NCI-H1417 (cell line): ENCODE results near the gene ACVR1B.

Experiments
- DNase-seq, 3 experiments: peaks; one replicate each; lab custom pipeline; 2025; lab: John Stamatoyannopoulos, UW

Gene ACVR1B

DNA sequence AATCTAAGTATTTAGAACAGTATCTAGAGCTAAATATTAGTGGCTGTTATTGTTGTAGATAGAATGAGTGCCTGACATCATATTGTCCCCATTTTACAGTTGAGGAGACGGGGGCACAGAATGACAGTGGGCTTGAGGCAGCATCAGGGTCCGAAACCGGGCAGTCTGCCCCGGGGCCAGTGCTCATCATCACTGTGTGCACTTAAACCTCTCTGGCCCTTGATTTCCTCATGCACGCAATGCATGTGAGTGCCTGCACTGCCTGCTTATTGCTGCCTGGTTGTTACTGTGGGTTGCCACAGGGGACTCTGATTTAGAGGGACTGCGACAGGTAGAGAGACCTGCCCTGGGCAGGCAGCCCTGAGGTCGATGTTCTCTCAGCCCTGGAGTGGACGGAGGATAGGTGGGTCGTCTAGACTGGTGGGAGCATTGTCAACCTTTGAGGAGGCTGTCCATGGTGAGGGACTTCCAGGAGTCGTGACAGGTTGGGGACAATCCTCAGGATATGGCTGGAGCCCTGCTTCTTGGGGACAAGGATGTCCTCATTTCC is 34.4 kb upstream of the ACVR1B start:
- no peak for DNase-seq

- peak in 1 of 3 experiments; percentile 24 for DNase-seq
These were observed 33.6 kb upstream of the ACVR1B start for GRCh38 chr12:51917746-51918453.

GRCh38 chr12:51920046-51920445 is 31.5 kb upstream of the ACVR1B start:
- no peak for DNase-seq

DNA sequence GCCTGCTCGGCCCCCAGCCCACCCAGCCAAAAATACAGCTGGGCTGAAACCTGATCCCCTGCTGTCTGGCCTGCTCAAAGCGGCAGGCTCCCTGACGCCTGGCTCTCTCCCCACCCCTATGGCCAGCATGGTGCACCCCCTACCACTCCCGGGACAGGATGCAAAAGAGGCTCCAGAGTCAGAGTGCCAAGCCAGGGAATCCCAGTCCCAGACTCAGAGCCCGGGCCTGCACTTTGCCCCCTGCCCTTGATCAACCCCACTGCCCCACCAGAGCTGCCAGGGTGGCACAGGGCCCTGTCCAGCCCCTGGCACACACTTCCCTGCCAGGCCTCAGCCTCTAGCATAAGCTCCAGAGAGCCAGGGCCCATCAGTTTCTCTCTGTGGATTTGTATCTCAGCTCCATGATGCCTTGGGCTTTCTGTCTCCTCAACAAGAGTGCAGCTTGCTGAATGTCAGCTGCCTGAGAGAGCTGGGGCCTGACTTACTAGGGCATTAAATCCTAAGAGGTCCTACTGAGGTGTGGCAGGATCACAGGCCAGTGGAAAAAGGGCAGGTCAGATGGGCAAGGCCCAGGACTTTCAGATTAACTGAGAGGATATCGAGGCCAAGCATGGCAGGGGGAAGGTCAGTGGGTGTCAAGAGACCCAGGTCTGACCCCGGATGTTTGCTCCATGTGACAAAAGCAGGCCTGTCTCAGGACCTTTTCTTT is 30.3 kb upstream of the ACVR1B start:
- DNase-seq, result peak in 1 of 3 experiments; percentile 18

GRCh38 chr12:51922146-51922545 is 29.4 kb upstream of the ACVR1B start:
- no peak for DNase-seq

GRCh38 chr12:51922762-51923505 is 28.6 kb upstream of the ACVR1B start:
- no peak for DNase-seq

- no peak for DNase-seq
These were observed 27.8 kb upstream of the ACVR1B start for GRCh38 chr12:51923506-51924365.

DNA sequence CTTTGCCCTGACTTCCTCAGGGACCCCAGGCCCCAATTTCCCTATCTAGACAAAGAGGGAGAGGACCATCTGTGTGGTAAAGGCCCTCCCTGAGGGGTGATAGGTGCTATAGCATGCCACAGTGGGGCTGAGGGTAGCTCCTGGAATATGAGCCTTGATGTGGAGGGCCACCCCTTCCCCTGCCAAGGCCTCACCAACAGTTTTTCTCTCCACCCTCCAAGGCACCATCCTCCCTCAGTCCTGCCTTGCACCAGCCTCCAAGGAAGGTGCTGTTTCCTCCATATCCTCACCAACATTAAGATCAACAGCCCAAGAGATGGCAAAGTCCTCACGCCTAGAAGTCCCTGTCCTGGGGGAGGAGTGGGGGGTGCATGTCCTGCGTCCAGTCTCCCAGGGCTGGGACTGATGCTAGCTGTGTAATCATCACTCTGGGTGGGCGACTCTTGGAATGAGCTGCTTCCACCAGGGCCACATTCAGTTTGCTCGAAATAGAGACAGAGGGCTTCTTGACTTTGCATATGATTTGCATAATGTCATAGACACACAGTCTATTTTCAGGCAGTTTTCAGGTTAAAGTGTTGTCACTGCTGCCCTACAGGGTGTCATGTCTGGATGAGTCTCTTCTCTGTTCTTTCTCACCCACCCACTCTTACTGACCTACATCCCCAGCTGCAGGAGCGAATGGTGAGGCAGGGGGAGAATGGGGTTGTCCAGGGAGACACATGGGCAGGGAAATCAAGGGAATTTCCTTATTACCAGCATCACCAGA is 26.8 kb upstream of the ACVR1B start:
- no peak for DNase-seq

DNA sequence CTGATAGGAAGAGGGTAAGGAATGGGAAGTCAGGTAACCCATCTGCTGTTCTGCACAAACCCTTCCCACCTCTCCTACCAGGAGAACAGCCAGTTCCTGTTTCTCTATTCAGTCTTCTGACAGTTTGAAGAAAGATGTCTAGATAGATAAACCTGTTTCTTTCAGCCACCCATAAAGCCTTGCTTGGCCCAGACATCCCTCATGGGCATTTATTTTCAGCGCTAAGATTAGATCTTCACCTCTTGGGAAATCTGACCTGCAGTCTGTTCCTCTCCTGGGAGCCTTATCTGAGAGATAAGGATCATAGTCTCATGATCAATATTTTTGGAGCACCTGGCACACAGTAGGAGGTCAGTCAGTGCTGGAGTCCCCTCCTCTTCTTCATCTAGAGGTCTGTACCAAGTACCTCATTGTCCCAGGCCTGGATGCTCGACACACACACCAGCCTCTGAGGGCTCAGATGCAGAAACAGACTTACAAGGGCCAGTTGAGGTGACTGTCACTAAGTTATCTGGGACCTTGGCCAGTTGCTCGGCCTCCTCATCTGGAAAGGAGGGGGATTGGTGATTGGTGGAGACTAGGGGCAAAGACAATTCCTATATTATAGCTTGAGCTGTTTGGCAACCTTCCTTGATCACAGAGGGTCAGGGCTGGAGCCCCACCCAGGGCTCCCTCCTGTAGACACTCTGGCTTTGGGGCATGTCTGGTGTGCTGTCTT is 26.0 kb upstream of the ACVR1B start:
- no peak for DNase-seq

GRCh38 chr12:51926064-51926632 is 25.4 kb upstream of the ACVR1B start:
- DNase-seq, result no peak

- peak; percentile 14 to 40 (median 27) for DNase-seq
These were observed 24.8 kb upstream of the ACVR1B start for GRCh38 chr12:51926718-51927117.

GRCh38 chr12:51932218-51933076 is 19.1 kb upstream of the ACVR1B start:
- DNase-seq, result no peak

- no peak for DNase-seq
These were observed 17.4 kb upstream of the ACVR1B start for GRCh38 chr12:51934080-51934479.

GRCh38 chr12:51937926-51938325 is 13.6 kb upstream of the ACVR1B start:
- no peak for DNase-seq

DNA sequence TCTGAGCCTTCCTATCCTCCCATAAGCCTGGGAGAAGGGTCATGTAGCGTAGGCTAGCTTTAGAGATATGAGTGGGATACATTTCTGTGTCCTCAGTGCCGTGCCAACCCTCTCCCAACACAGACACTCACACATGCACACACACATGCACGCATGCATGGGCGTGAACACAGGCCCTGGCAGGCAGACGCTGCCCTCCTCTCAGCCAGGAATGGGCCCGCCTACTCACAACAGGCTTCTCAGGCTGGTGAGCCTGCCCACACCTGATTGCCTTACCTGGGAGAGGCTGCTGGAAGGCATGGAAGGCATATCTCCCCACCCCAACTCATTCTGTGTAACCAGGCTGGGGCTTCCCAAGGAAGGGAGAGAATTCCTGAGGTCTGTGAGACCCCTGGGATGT is 12.8 kb upstream of the ACVR1B start:
- no peak for DNase-seq

GRCh38 chr12:51941011-51941581 is 10.4 kb upstream of the ACVR1B start:
- DNase-seq, result peak; percentile 82 to 91 (median 83)

DNA sequence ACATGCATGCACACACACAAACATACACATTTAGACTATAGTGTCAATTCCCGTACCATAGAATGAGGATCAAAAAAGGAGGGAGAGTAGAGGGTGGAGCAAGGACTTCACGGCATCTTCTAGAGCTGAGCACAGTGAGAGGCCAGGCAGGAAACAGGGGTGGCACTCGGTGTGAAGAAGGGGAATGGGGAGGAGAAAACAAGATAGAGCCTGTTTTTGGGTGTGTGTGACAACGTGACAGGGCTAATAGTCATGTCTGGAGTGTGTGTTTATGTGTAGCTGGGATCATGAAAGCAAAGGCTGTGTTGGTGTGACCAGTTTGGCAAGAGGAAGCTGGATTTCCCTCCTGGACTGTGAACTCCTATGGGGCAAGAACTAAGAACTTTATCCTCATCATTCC is 9.9 kb upstream of the ACVR1B start:
- DNase-seq, result no peak

DNA sequence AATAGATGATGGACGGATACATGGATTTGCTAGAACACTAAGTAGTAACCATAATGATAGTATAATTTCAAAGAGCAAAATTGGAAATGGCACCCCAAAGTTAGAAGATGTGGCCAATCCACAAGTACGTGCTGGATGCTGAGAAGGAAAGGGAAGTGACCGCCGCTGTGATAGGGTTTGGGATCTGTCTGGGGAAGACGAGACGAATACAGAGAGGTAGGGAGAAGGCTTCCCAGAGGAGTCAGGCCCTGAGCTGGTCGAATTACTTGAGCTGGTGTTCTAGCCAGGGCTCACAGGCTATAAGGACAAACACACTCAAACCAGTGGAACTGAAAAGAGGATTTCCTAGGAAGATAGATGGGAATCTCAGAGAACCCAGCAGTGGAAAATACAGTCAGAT is 9.4 kb upstream of the ACVR1B start:
- DNase-seq, result no peak
